CD4-positive, alpha-beta memory T cell (primary cell): ENCODE data around the gene HYCC2. TPM values are rescaled to one million over a fixed set of nuclear protein-coding genes. Genes with fewer than 3 reads are reported as not detected.
"Not testable (repeated sequence)": the region's sequence is repeated elsewhere in the genome, so short reads cannot be mapped to it uniquely, and the experiment has no call there.

ENCODE experiments used
- CTCF ChIA-PET: fragments of 350-600 bp; sonication (Branson Sonifier 250); formaldehyde crosslinking; loops from one replicate; lab custom pipeline; 2021; ENCODE audit warnings: inconsistent platforms; ENCODE audit not compliant: partially characterized antibody; lab: Charles Lee
- POLR2A ChIA-PET: fragments of 350-600 bp; sonication (Branson Sonifier 250); formaldehyde crosslinking; loops from one replicate; lab custom pipeline; 2021; ENCODE audit not compliant: partially characterized antibody; lab: Charles Lee
- DNase-seq, 5 donors: peaks; one replicate each; pipeline versions ENCODE4 v3.0.0 to v3.0.0-alpha.2; 2020 to 2022; ENCODE audit warnings: mixed read lengths in 1 of 5
- H3K27ac ChIP-seq: one replicate; pipeline ENCODE4 v1.7.0; 2013; ENCODE audit warnings: low read depth, low read length
- H3K27me3 ChIP-seq: 2 replicates; pipeline ENCODE4 v1.7.0; 2013; ENCODE audit warnings: mild to moderate bottlenecking, low read length, moderate library complexity; ENCODE audit not compliant: insufficient read depth
- H3K36me3 ChIP-seq: 2 replicates; pipeline ENCODE4 v1.7.0; 2013; ENCODE audit warnings: mild to moderate bottlenecking, low read length, moderate library complexity; ENCODE audit not compliant: insufficient read depth
- H3K4me1 ChIP-seq: 2 replicates; pipeline ENCODE4 v1.7.0; 2013; ENCODE audit warnings: mild to moderate bottlenecking, low read length, moderate library complexity; ENCODE audit not compliant: insufficient read depth
- H3K4me3 ChIP-seq, 2 donors: one replicate each; pipeline ENCODE4 v1.7.0; 2013; ENCODE audit warnings: low read length in 2 of 2, mild to moderate bottlenecking in 1 of 2
- H3K9me3 ChIP-seq, 2 donors: one replicate each; pipeline ENCODE4 v1.7.0; 2013; ENCODE audit warnings: low read length in 2 of 2, control low read depth in 1 of 2; ENCODE audit not compliant: control insufficient read depth in 1 of 2
- H3K27ac Mint-ChIP-seq, 7 donors: one replicate each; pipeline ENCODE4 v1.8.0; 2020 to 2021; ENCODE audit warnings: mixed read lengths in 7 of 7, mild to moderate bottlenecking in 6 of 7, inconsistent platforms in 3 of 7, moderate library complexity in 3 of 7
- H3K27me3 Mint-ChIP-seq, 2 donors: one replicate each; pipeline ENCODE4 v1.8.0; 2020 to 2021; ENCODE audit warnings: mixed read lengths in 2 of 2
- H3K36me3 Mint-ChIP-seq, 2 donors: one replicate each; pipeline ENCODE4 v1.8.0; 2020 to 2021; ENCODE audit warnings: mixed read lengths in 2 of 2, inconsistent platforms in 1 of 2, mild to moderate bottlenecking in 1 of 2
- H3K4me1 Mint-ChIP-seq, 4 donors: one replicate each; pipeline ENCODE4 v1.8.0; 2020 to 2021; ENCODE audit warnings: mixed read lengths in 4 of 4, mild to moderate bottlenecking in 1 of 4
- H3K4me3 Mint-ChIP-seq, 8 donors: one replicate each; pipeline ENCODE4 v1.8.0; 2020 to 2021; ENCODE audit warnings: mixed read lengths in 8 of 8, mild to moderate bottlenecking in 7 of 8, moderate library complexity in 6 of 8, inconsistent platforms in 3 of 8
- H3K9me3 Mint-ChIP-seq, 8 donors: one replicate each; pipeline ENCODE4 v1.8.0; 2020 to 2021; ENCODE audit warnings: mixed read lengths in 8 of 8, mild to moderate bottlenecking in 5 of 8, inconsistent platforms in 3 of 8, moderate library complexity in 1 of 8
- intact Hi-C: fragments of 100-400 bp; cut with micrococcal nuclease; formaldehyde crosslinking; loops from one replicate; pipeline ENCODE4 v1.15.1; 2023
- polyA plus RNA-seq, 2 donors: library from polyadenylated mRNA; unstranded; fragments of 300-500 nt; fragmentation: Illumina TruSeq; gene quantifications; one replicate each; pipeline ENCODE4 v1.2.3, GENCODE V29; 2021
- total RNA-seq, 2 experiments: library from RNA; stranded (reverse); gene quantifications; one replicate each; pipeline ENCODE4 v1.2.3, GENCODE V29; 2021

Gene HYCC2
- total and polyA plus RNA-seq, 4 experiments from 2014 or later, result 23.5 to 36.4 (median 29.1) TPM

GRCh38 chr2:201042451-201042850, 29.0 kb downstream of the HYCC2 start:
- CTCF ChIA-PET, H3K27me3 Mint-ChIP-seq, H3K4me1 ChIP-seq, intact Hi-C loops, H3K27ac ChIP-seq, H3K36me3 ChIP-seq, H3K27ac Mint-ChIP-seq, H3K9me3 ChIP-seq, H3K27me3 ChIP-seq, H3K4me3 ChIP-seq, DNase-seq, H3K4me3 Mint-ChIP-seq, POLR2A ChIA-PET: not testable (repeated sequence)
- Mint-ChIP-seq H3K36me3 (peaks cover 39 to 42% of the 10 kb centered on the region in 2 donors), H3K4me1 (peaks cover 5 to 32% (median 15%) of the 10 kb centered on the region in 4 donors), H3K9me3 (peaks cover 0 to 11% (median 8%) of the 10 kb centered on the region in 8 donors)

GRCh38 chr2:201040867-201041628, 30.4 kb downstream of the HYCC2 start:
- intact Hi-C loops, result no loop called here
- no peak overlapping the region for H3K27ac ChIP-seq

GRCh38 chr2:201038855-201039254, 32.6 kb downstream of the HYCC2 start:
- Mint-ChIP-seq H3K27me3 (no peaks in the 10 kb centered on the region), H3K4me1 (peaks cover 5 to 15% (median 6%) of the 10 kb centered on the region in 4 donors), H3K36me3 (peaks cover 24 to 34% of the 10 kb centered on the region in 2 donors), H3K27ac (no peak overlapping the region), H3K4me3 (no peak overlapping the region), H3K9me3 (peaks cover 0 to 7% (median 1%) of the 10 kb centered on the region in 8 donors)
- ChIA-PET POLR2A (interaction anchor here (0.6 kb wide), 1 partner anchor 18 kb away, joined by 3 read pairs; no protein-coding TSS in a partner anchor), CTCF (no interaction called here)
- intact Hi-C loops, result no loop called here
- DNase-seq, result no peak
- Histone ChIP-seq H3K36me3 (no peaks in the 10 kb centered on the region), H3K4me3 (no peak overlapping the region), H3K4me1 (no peaks in the 10 kb centered on the region), H3K27ac (no peak overlapping the region), H3K27me3 (no peaks in the 10 kb centered on the region), H3K9me3 (no peaks in the 10 kb centered on the region)

More at GRCh38 chr2:201040867-201041628, 30.4 kb downstream of the HYCC2 start:
- no peaks in the 10 kb centered on the region for H3K9me3 ChIP-seq
- Mint-ChIP-seq H3K4me1 (peaks cover 5 to 19% (median 7%) of the 10 kb centered on the region in 4 donors), H3K27ac (peak overlapping the region in 1 of 7 donors; percentile 9), H3K9me3 (peaks cover 0 to 7% (median 1%) of the 10 kb centered on the region in 8 donors), H3K36me3 (peaks cover 29 to 32% of the 10 kb centered on the region in 2 donors), H3K4me3 (no peak overlapping the region), H3K27me3 (no peaks in the 10 kb centered on the region)
- ChIA-PET CTCF (interaction anchor here (0.8 to 1.2 kb wide), 3 partner anchors 8 to 24 kb away, joined by 3 to 5 read pairs (median 4); no protein-coding TSS in a partner anchor), POLR2A (interaction anchor here (0.9 kb wide), 1 partner anchor 117 kb away, joined by 3 read pairs; no protein-coding TSS in a partner anchor)
- H3K4me3 ChIP-seq, result no peak overlapping the region
- no peaks in the 10 kb centered on the region for H3K27me3 ChIP-seq
- no peaks in the 10 kb centered on the region for H3K36me3 ChIP-seq
- no peak for DNase-seq
- no peaks in the 10 kb centered on the region for H3K4me1 ChIP-seq

DNA sequence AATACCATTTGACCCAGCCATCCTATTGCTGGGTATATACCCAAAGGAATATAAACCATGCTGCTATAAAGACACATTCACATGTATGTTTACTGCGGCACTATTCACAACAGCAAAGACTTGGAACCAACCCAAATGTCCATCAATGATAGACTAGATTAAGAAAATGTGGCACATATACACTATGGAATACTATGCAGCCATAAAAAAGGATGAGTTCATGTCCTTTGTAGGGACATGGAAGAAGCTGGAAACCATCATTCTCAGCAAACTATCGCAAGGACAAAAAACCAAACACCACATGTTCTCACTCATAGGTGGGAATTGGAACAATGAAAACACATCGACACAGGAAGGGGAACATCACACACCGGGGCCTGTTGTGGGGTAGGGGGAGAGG, 33.1 kb downstream of the HYCC2 start:
- intact Hi-C loops, H3K4me3 ChIP-seq, H3K9me3 ChIP-seq, H3K27me3 ChIP-seq, H3K36me3 ChIP-seq, H3K4me1 ChIP-seq, CTCF ChIA-PET, DNase-seq, H3K4me3 Mint-ChIP-seq, H3K27me3 Mint-ChIP-seq, POLR2A ChIA-PET, H3K27ac ChIP-seq, H3K9me3 Mint-ChIP-seq: not testable (repeated sequence)
- Mint-ChIP-seq H3K27ac (peak overlapping the region in 2 of 7 donors; percentile 31 to 47), H3K36me3 (peaks cover 24 to 34% of the 10 kb centered on the region in 2 donors), H3K4me1 (peaks cover 5 to 15% (median 6%) of the 10 kb centered on the region in 4 donors)

GRCh38 chr2:201034355-201034754, 37.1 kb downstream of the HYCC2 start:
- CTCF ChIA-PET, H3K4me3 ChIP-seq, POLR2A ChIA-PET, H3K27ac ChIP-seq, H3K36me3 ChIP-seq, H3K27me3 ChIP-seq, H3K4me1 ChIP-seq, H3K4me3 Mint-ChIP-seq, DNase-seq, H3K27ac Mint-ChIP-seq, intact Hi-C loops, H3K9me3 ChIP-seq, H3K27me3 Mint-ChIP-seq: not testable (repeated sequence)
- Mint-ChIP-seq H3K36me3 (peaks cover 24 to 32% of the 10 kb centered on the region in 2 donors), H3K4me1 (peaks cover 0 to 11% (median 3%) of the 10 kb centered on the region in 4 donors), H3K9me3 (peaks cover 0 to 10% (median 1%) of the 10 kb centered on the region in 8 donors)

DNA sequence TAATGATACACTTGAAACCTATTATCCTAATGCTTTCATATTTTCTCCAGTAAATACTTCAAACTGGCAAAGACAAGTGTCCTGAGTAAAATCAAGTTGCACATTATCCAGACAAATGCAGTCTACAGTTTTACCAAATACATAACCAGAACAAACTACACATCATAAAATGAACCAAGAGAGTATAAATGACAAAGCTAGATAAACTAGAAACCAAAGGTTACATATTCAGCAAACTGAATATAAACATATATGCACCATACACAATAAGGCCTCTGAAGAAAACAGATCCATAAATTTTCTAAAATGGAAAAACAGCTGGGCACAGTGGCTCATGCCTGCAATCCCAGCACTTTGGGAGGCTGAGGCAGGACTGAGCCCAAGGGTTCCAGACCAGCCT, 47.0 kb downstream of the HYCC2 start:
- CTCF ChIA-PET, result interaction anchor here (0.9 kb wide), 1 partner anchor 24 kb away, joined by 3 read pairs; no protein-coding TSS in a partner anchor
- Histone ChIP-seq H3K27me3 (no peaks in the 10 kb centered on the region), H3K27ac (no peak overlapping the region), H3K4me3 (no peak overlapping the region), H3K36me3 (no peaks in the 10 kb centered on the region), H3K9me3 (no peaks in the 10 kb centered on the region), H3K4me1 (no peaks in the 10 kb centered on the region)
- peaks cover 35 to 49% (median 39%) of the 10 kb centered on the region in 4 donors for H3K4me1 Mint-ChIP-seq
- intact Hi-C loops, result no loop called here
- H3K9me3 Mint-ChIP-seq, result peaks cover 0 to 13% (median 0%) of the 10 kb centered on the region in 8 donors
- DNase-seq, result no peak
- no peaks in the 10 kb centered on the region for H3K27me3 Mint-ChIP-seq
- H3K4me3 Mint-ChIP-seq, result no peak overlapping the region
- H3K27ac Mint-ChIP-seq, result peak overlapping the region in 3 of 7 donors; percentile 7 to 54 (median 18)
- peaks cover 22 to 48% of the 10 kb centered on the region in 2 donors for H3K36me3 Mint-ChIP-seq
- POLR2A ChIA-PET, result no interaction called here

DNA sequence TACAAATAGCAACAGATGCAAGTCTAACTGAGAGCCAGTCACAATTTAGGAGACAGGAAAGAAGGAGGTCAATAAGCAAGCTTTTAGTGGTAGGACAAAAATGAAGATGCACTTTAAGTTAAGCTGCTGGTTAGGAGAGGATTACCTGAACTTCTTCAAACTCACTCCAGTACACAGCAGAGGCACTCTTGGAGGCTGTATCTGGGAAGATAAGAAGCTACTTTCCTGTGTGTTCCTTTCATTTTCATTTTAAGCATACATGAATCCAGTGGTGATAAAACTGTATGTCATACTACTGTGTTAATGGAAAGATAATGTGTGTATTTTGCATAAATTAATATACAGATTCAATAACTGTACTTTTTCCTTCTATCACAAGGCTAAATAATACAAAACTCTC, 49.6 kb downstream of the HYCC2 start:
- no peak for DNase-seq
- Histone ChIP-seq H3K4me3 (no peak overlapping the region), H3K9me3 (no peaks in the 10 kb centered on the region), H3K36me3 (no peaks in the 10 kb centered on the region), H3K27me3 (no peaks in the 10 kb centered on the region), H3K27ac (peak overlapping the region; percentile 9), H3K4me1 (no peaks in the 10 kb centered on the region)
- Mint-ChIP-seq H3K4me3 (no peak overlapping the region), H3K27me3 (no peaks in the 10 kb centered on the region), H3K27ac (peak overlapping the region in 3 of 7 donors; percentile 3 to 70 (median 13)), H3K36me3 (peaks cover 28 to 47% of the 10 kb centered on the region in 2 donors), H3K4me1 (peaks cover 19 to 31% (median 22%) of the 10 kb centered on the region in 4 donors), H3K9me3 (no peaks in the 10 kb centered on the region)
- POLR2A ChIA-PET, result no interaction called here
- intact Hi-C loops, result no loop called here
- CTCF ChIA-PET, result interaction anchor here (0.8 to 1.7 kb wide), 4 partner anchors 19 to 136 kb away, joined by 3 to 7 read pairs (median 4); no protein-coding TSS in a partner anchor
